ENCODE measurements around the gene LNPEP. TPM values are rescaled to one million over a fixed set of nuclear protein-coding genes. Genes with fewer than 3 reads are reported as not detected.

LNPEP gene
- total RNA-seq, 1 experiment from 2014 or later: 35.3 TPM

Other genes starting within 250 kb of the LNPEP start
- gene ERAP1, start 128.1 kb upstream of the LNPEP start, total RNA-seq (2014; rRNA removed; shearing (Covaris generic)): 7.9 and 8.5 TPM in 2 replicates
- gene ERAP2, start 59.6 kb upstream of the LNPEP start, total RNA-seq (2014; rRNA removed; shearing (Covaris generic)): 4.2 and 6.7 TPM in 2 replicates
- gene LIX1, start 206.5 kb downstream of the LNPEP start, total RNA-seq (2014; rRNA removed; shearing (Covaris generic)): 0.04 and 0.15 TPM in 2 replicates
- 47.2 and 53.5 TPM in 2 replicates for gene RIOK2, start 247.2 kb downstream of the LNPEP start, total RNA-seq (2014; rRNA removed; shearing (Covaris generic))

Data from SJCRH30 (cell line).